GM10248 (cell line): ENCODE data around the gene NCOA3.

Experiments
- CTCF ChIA-PET: fragments of 300-600 bp; sonication (Branson Sonifier 250); formaldehyde crosslinking; extraction: SDS; loops from one replicate; lab custom pipeline; 2021; ENCODE audit warnings: antibody characterized with exemption; lab: Yijun Ruan, JAX
- POLR2A ChIA-PET: fragments of 350-650 bp; sonication (Branson Sonifier 250); formaldehyde crosslinking; extraction: SDS; loops from one replicate; lab custom pipeline; 2020; ENCODE audit warnings: antibody characterized with exemption; lab: Yijun Ruan, JAX
- DNase-seq: peaks from one replicate; pipeline ENCODE4 v3.0.0; 2012; ENCODE audit errors: extremely low spot score
- CTCF ChIP-seq: IDR thresholded peaks from 2 replicates; pipeline ENCODE4 v1.5.1; 2012; ENCODE audit warnings: mild to moderate bottlenecking, low read depth; ENCODE audit errors: extremely low read depth, missing control alignments, control extremely low read depth

The NCOA3 gene

GRCh38 chr20:47501482-47502270, at the start of gene NCOA3:
Gene NCOA3, plus strand, starts transcription at chr20:47501887. Its CDS starts 120,361 bp downstream, at chr20:47622248.
- DNase-seq: peak; percentile 91
- CTCF ChIA-PET: interaction anchor here (0.9 to 2.8 kb wide), 19 partner anchors 9 to 306 kb away, joined by 3 to 11 read pairs (median 4); no protein-coding TSS in a partner anchor
- POLR2A ChIA-PET: interaction anchor here (0.6 to 2.1 kb wide), 5 partner anchors 8 to 1544 kb away, joined by 3 to 7 read pairs (median 3); no protein-coding TSS in a partner anchor
- TF ChIP-seq CTCF: peak; percentile 26

GRCh38 chr20:47452736-47453161, 48.9 kb upstream of the NCOA3 start:
- POLR2A ChIA-PET: interaction anchor here (0.5 to 2.4 kb wide), 2 partner anchors 14 to 50 kb away, joined by 3 to 13 read pairs; no protein-coding TSS in a partner anchor
- no peak for DNase-seq
- no peak for TF ChIP-seq CTCF
- CTCF ChIA-PET: interaction anchor here (0.6 to 2.3 kb wide), 7 partner anchors 10 to 69 kb away, joined by 3 to 8 read pairs (median 4); partner anchors contain the start of gene NCOA3

GRCh38 chr20:47453167-47453782, 48.4 kb upstream of the NCOA3 start:
- POLR2A ChIA-PET: interaction anchor here (0.5 to 2.4 kb wide), 2 partner anchors 15 to 50 kb away, joined by 3 to 13 read pairs; no protein-coding TSS in a partner anchor
- CTCF ChIA-PET: interaction anchor here (0.6 to 2.3 kb wide), 7 partner anchors 9 to 69 kb away, joined by 3 to 8 read pairs (median 4); partner anchors contain the start of gene NCOA3
- no peak for TF ChIP-seq CTCF
- peak; percentile 78 for DNase-seq

- CTCF ChIA-PET: interaction anchor here (1.0 to 2.3 kb wide), 4 partner anchors 16 to 71 kb away, joined by 3 to 11 read pairs (median 8); no protein-coding TSS in a partner anchor
- no peak for TF ChIP-seq CTCF
- no peak for DNase-seq
- POLR2A ChIA-PET: interaction anchor here (2.4 kb wide), 1 partner anchor 16 kb away, joined by 13 read pairs; no protein-coding TSS in a partner anchor
These were observed 47.2 kb upstream of the NCOA3 start for GRCh38 chr20:47454298-47455132.

- no peak for DNase-seq
- POLR2A ChIA-PET: interaction anchor here (2.4 kb wide), 1 partner anchor 17 kb away, joined by 13 read pairs; no protein-coding TSS in a partner anchor
- no peak for TF ChIP-seq CTCF
- CTCF ChIA-PET: interaction anchor here (1.0 to 2.1 kb wide), 5 partner anchors 17 to 71 kb away, joined by 3 to 11 read pairs (median 4); no protein-coding TSS in a partner anchor
These were observed 46.3 kb upstream of the NCOA3 start for GRCh38 chr20:47455133-47456040.
